Prostate gland (tissue), 2 donors: Measurements from ENCODE around the gene CDC42SE1. TPM values are rescaled to one million over a fixed set of nuclear protein-coding genes. Genes with fewer than 3 reads are reported as not detected.

Source experiments
- DNase-seq: peaks from one replicate; pipeline ENCODE4 v3.0.0-alpha.2; 2019; ENCODE audit warnings: low spot score
- H3K27ac ChIP-seq, 2 donors: fragments of 200-600 bp; sonication (generic); 2 replicates each; pipeline ENCODE4 v1.5.1; 2017 to 2019
- H3K27me3 ChIP-seq: fragments of 200-600 bp; sonication (generic); replicated peaks from 2 replicates; pipeline ENCODE4 v1.5.1; 2019; ENCODE audit not compliant: insufficient read depth
- H3K36me3 ChIP-seq, 2 donors: fragments of 200-600 bp; sonication (generic); 1 replicate in 1 of 2; 2 replicates in 1 of 2; pipeline versions ENCODE4 v1.5.1 to v1.8.1; 2017 to 2019
- H3K4me1 ChIP-seq: fragments of 200-600 bp; sonication (generic); replicated peaks from 2 replicates; pipeline ENCODE4 v1.5.1; 2019
- H3K4me3 ChIP-seq, 2 donors: fragments of 200-600 bp; sonication (generic); 2 replicates each; pipeline ENCODE4 v1.5.1; 2017 to 2019
- H3K9me3 ChIP-seq: fragments of 200-600 bp; sonication (generic); 2 replicates; pipeline ENCODE4 v1.5.1; 2017
- POLR2A ChIP-seq: fragments of 450-650 bp; IDR thresholded peaks from one replicate; pipeline ENCODE4 v1.6.1; 2016; ENCODE audit warnings: antibody characterized with exemption, mild to moderate bottlenecking
- POLR2AphosphoS5 ChIP-seq: sonication (generic); formaldehyde crosslinking; IDR thresholded peaks from one replicate; pipeline ENCODE4 v1.6.1; 2017; ENCODE audit warnings: antibody characterized with exemption
- whole genome bisulfite sequencing: methylation state at CpG from one replicate; pipeline ENCODE4 v1.1.5; 2018; 5-methylcytosine and 5-hydroxymethylcytosine counted together
- intact Hi-C: fragments of 100-400 bp; cut with DNase I; formaldehyde crosslinking; loops from one replicate; pipeline ENCODE4 v1.14.2; 2022
- total RNA-seq, 2 donors: library from RNA; depleted of rRNA; stranded (reverse); fragments of >200 nt; gene quantifications; one replicate each; pipeline ENCODE4 v1.1.0, GENCODE V29; 2016
- TF ChIP-seq, protein P1 (sequence below), 4 experiments: fragments of 200-600 bp in 2 of 4; fragments of 450-650 bp in 2 of 4; sonication (generic) in 2 of 4; IDR thresholded peaks; 1 replicate in 3 of 4; 2 replicates in 1 of 4; pipeline ENCODE4 v1.5.1; 2016 to 2019; ENCODE audit warnings: antibody characterized with exemption in 4 of 4, mild to moderate bottlenecking in 2 of 4, moderate library complexity in 2 of 4

Gene CDC42SE1
- total RNA-seq, 2 donors from 2014 or later, result 66.6 to 67.4 TPM

DNA sequence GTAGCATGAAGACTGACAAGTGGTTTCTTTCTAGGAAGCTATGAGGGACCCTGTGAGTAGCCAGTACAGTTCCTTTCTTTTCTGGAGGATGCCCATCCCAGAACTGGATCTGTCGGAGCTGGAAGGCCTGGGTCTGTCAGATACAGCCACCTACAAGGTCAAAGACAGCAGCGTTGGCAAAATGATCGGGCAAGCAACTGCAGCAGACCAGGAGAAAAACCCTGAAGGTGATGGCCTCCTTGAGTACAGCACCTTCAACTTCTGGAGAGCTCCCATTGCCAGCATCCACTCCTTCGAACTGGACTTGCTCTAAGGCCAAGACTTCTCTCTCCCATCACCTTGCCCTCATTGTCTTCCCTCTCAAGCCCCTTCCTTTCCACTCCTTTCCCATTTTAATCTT lies 7.8 kb upstream of the CDC42SE1 start:
- Histone ChIP-seq H3K4me3 (no peak overlapping the region), H3K27me3 (no peaks in the 10 kb centered on the region), H3K36me3 (no peaks in the 10 kb centered on the region), H3K4me1 (peaks cover 2% of the 10 kb centered on the region), H3K9me3 (no peaks in the 10 kb centered on the region), H3K27ac (no peak overlapping the region)
- 84% methylated on average over 4 of the region's 4 CpGs for WGBS
- no peak for DNase-seq
- TF ChIP-seq POLR2A, result no peak
- TF ChIP-seq POLR2AphosphoS5, result no peak
- TF ChIP-seq, protein P1, sequence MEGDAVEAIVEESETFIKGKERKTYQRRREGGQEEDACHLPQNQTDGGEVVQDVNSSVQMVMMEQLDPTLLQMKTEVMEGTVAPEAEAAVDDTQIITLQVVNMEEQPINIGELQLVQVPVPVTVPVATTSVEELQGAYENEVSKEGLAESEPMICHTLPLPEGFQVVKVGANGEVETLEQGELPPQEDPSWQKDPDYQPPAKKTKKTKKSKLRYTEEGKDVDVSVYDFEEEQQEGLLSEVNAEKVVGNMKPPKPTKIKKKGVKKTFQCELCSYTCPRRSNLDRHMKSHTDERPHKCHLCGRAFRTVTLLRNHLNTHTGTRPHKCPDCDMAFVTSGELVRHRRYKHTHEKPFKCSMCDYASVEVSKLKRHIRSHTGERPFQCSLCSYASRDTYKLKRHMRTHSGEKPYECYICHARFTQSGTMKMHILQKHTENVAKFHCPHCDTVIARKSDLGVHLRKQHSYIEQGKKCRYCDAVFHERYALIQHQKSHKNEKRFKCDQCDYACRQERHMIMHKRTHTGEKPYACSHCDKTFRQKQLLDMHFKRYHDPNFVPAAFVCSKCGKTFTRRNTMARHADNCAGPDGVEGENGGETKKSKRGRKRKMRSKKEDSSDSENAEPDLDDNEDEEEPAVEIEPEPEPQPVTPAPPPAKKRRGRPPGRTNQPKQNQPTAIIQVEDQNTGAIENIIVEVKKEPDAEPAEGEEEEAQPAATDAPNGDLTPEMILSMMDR (IDR thresholded peaks at IDR 0.05), result no peak
- intact Hi-C loops, result loop anchor here (5.0 kb wide), 1 partner anchor 80 kb away; the partner anchor contains the start of gene SEMA6C

GRCh38 chr1:151065089-151065645 lies 5.7 kb upstream of the CDC42SE1 start:
- H3K27me3 ChIP-seq, result no peaks in the 10 kb centered on the region
- no peaks in the 10 kb centered on the region for H3K9me3 ChIP-seq
- no peak for DNase-seq
- no peaks in the 10 kb centered on the region for H3K4me1 ChIP-seq
- no peaks in the 10 kb centered on the region for H3K36me3 ChIP-seq
- no peak overlapping the region for H3K27ac ChIP-seq
- intact Hi-C loops, result loop anchor here (5.0 kb wide), 1 partner anchor 82 kb away; the partner anchor contains the start of gene SEMA6C
- H3K4me3 ChIP-seq, result no peak overlapping the region
- TF ChIP-seq POLR2A, result no peak
- no peak for TF ChIP-seq POLR2AphosphoS5
- TF ChIP-seq, protein P1 (IDR thresholded peaks at IDR 0.05), result no peak

DNA sequence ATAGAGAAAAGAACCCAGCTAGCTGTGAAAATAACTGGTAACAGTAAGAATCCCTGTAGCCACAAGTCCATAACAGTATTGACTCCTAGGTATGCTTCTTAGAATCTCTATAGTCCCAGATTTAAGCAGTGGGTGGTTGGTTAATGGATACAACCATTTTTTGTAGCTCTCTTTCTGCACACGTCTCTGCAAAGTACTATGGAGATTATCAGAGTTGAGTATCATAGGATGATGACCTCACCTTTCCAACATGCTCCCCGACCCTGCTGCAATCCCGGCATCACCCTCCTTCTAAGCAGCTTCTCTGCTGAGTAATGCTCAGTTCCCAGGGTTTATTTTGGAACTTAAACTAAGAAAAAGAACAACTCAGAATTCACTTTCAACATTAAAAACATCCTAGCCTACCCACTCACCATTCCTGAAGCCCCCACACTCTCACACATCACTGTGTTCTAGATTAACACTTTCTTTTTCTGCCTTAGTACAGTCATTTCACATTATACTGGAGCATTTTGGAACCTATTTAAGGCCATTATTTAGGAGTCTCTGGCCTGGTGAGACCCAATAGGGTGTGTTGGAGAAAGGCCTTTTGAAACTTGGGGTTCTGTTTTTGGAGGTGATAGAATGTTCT lies 3.4 kb upstream of the CDC42SE1 start:
- 77% methylated on average over 3 of the region's 3 CpGs for WGBS
- no peaks in the 10 kb centered on the region for H3K27me3 ChIP-seq
- H3K27ac ChIP-seq, result no peak overlapping the region
- peaks cover under 1% of the 10 kb centered on the region for H3K4me1 ChIP-seq
- no peaks in the 10 kb centered on the region for H3K36me3 ChIP-seq
- intact Hi-C loops, result no loop called here
- no peaks in the 10 kb centered on the region for H3K9me3 ChIP-seq
- no peak overlapping the region for H3K4me3 ChIP-seq
- TF ChIP-seq POLR2AphosphoS5, result no peak
- TF ChIP-seq, protein P1 (IDR thresholded peaks at IDR 0.05), result no peak
- TF ChIP-seq POLR2A, result no peak
- DNase-seq, result no peak

GRCh38 chr1:151061704-151062103 lies 2.3 kb upstream of the CDC42SE1 start:
- no peak for DNase-seq
- WGBS, result 57% methylated on average over 2 of the region's 2 CpGs
- no peaks in the 10 kb centered on the region for H3K9me3 ChIP-seq
- peaks cover 9% of the 10 kb centered on the region for H3K4me1 ChIP-seq
- no peak overlapping the region for H3K4me3 ChIP-seq
- H3K27ac ChIP-seq, result no peak overlapping the region
- TF ChIP-seq POLR2A (no peak), POLR2AphosphoS5 (no peak)
- TF ChIP-seq, protein P1 (IDR thresholded peaks at IDR 0.05), result no peak
- intact Hi-C loops, result no loop called here
- no peaks in the 10 kb centered on the region for H3K27me3 ChIP-seq
- no peaks in the 10 kb centered on the region for H3K36me3 ChIP-seq
